ENCODE measurements around the gene ZDHHC7. TPM values are rescaled to one million over a fixed set of nuclear protein-coding genes. Genes with fewer than 3 reads are reported as not detected.
"Not testable (repeated sequence)": the region's sequence is repeated elsewhere in the genome, so short reads cannot be mapped to it uniquely, and the experiment has no call there.

The ZDHHC7 gene
- total RNA-seq, 1 experiment from 2014 or later, result 49.1 TPM

DNA sequence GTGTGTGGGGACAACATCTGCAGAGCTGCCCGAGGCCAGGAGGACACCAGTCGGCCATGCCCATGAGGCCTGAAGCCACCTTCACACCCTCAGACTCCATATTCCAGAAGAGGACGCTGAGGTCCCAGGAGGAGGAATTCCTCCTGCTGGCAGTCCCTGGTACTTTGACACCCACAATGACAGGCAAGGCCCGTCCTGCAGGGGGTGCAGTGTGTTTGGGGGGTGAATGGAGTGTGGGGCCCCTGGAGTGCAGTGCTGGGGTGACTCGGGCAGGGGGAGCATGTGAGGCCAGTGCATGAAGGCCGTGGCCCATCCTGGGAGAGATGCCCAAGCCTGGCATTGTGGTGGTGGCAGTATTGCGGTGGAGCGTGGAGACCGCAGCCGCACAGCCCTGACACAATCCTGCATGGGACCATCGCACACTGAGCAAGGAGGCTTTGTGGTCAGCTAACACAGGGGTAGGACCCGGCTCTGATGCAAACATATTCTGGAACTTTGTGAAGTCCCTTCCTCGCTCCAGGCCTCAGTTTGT is 52.2 kb downstream of the ZDHHC7 start:
- no peak for DNase-seq (ENCODE audit: low read depth, low spot score)
- in situ Hi-C loops (cut with HindIII; ENCODE audit: low pct_unique_long_range_greater_than_20kb, low sequenced_read_pairs), result no loop called here

GRCh38 chr16:84957792-84958191 is 53.5 kb downstream of the ZDHHC7 start:
- peak; percentile 27 for DNase-seq (ENCODE audit: low read depth, low spot score)
- in situ Hi-C loops (cut with HindIII; ENCODE audit: low pct_unique_long_range_greater_than_20kb, low sequenced_read_pairs), result no loop called here

DNA sequence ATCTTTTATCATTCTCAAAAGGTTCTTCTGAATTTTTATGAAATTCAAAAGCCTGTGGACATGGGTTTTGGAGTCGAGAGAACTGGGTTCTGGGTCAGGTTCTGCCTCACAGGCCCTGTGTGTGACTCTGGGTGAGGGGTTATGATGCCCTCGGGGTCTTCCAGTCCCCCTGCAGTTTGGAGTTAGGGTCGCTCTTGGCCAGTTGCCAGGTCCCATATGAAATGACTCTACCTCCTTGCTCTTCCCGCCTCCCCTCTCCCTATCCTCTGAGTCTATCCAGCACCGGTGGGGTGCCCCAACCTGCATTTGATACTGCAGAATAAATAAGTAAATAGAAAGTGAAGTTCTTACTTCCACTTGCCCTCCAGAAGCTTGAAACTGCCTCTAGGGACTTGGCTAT is 54.1 kb downstream of the ZDHHC7 start:
- DNase-seq (ENCODE audit: low read depth, low spot score), result no peak
- in situ Hi-C loops (cut with HindIII; ENCODE audit: low pct_unique_long_range_greater_than_20kb, low sequenced_read_pairs), result no loop called here

- no peak for DNase-seq (ENCODE audit: low read depth, low spot score)
- in situ Hi-C loops (cut with HindIII; ENCODE audit: low pct_unique_long_range_greater_than_20kb, low sequenced_read_pairs), result no loop called here
Observed at GRCh38 chr16:84955427-84955826, 55.9 kb downstream of the ZDHHC7 start.

DNA sequence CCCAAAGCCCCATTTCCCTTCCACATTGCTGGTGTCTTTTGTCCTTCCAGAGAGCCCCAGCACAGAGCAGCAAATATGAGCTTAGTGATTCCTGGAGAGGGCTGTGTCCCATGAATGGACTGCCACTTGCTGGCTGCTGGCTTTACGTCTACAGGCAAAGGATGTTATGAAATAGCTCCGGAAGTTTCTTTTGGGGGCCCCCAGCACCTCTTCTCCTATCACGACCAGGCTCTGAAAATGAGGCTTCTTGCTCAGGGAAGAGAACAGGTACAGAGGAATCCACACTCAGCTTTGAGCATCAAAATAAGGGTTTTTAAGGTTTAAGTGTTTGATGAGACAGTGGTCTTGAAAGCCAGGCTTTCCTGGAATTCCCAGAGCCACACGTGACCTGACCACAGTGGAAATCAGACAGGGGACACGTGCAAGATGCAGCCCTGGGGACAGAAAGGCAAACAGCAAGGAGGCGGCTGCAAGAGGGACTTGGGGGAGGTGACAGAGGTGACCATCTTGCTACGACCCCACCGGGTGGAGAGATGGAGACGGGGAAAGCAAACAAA is 58.1 kb downstream of the ZDHHC7 start:
- no peak for DNase-seq (ENCODE audit: low read depth, low spot score)
- in situ Hi-C loops (cut with HindIII; ENCODE audit: low pct_unique_long_range_greater_than_20kb, low sequenced_read_pairs), result no loop called here

- in situ Hi-C loops (cut with HindIII; ENCODE audit: low pct_unique_long_range_greater_than_20kb, low sequenced_read_pairs), result no loop called here
- peak; percentile 86 for DNase-seq (ENCODE audit: low read depth, low spot score)
Observed at GRCh38 chr16:84952335-84953189, 58.8 kb downstream of the ZDHHC7 start.

GRCh38 chr16:84950906-84951305 is 60.4 kb downstream of the ZDHHC7 start:
- peak; percentile 44 for DNase-seq (ENCODE audit: low read depth, low spot score)

GRCh38 chr16:84949772-84950436 is 61.4 kb downstream of the ZDHHC7 start:
- DNase-seq (ENCODE audit: low read depth, low spot score), result no peak
- in situ Hi-C loops (cut with HindIII; ENCODE audit: low pct_unique_long_range_greater_than_20kb, low sequenced_read_pairs), result no loop called here

More at GRCh38 chr16:84950906-84951305, 60.4 kb downstream of the ZDHHC7 start:
- in situ Hi-C loops (cut with HindIII; ENCODE audit: low pct_unique_long_range_greater_than_20kb, low sequenced_read_pairs), result no loop called here

- in situ Hi-C loops (cut with HindIII; ENCODE audit: low pct_unique_long_range_greater_than_20kb, low sequenced_read_pairs), result no loop called here
- no peak for DNase-seq (ENCODE audit: low read depth, low spot score)
Observed at GRCh38 chr16:84948851-84949610, 62.3 kb downstream of the ZDHHC7 start.

DNA sequence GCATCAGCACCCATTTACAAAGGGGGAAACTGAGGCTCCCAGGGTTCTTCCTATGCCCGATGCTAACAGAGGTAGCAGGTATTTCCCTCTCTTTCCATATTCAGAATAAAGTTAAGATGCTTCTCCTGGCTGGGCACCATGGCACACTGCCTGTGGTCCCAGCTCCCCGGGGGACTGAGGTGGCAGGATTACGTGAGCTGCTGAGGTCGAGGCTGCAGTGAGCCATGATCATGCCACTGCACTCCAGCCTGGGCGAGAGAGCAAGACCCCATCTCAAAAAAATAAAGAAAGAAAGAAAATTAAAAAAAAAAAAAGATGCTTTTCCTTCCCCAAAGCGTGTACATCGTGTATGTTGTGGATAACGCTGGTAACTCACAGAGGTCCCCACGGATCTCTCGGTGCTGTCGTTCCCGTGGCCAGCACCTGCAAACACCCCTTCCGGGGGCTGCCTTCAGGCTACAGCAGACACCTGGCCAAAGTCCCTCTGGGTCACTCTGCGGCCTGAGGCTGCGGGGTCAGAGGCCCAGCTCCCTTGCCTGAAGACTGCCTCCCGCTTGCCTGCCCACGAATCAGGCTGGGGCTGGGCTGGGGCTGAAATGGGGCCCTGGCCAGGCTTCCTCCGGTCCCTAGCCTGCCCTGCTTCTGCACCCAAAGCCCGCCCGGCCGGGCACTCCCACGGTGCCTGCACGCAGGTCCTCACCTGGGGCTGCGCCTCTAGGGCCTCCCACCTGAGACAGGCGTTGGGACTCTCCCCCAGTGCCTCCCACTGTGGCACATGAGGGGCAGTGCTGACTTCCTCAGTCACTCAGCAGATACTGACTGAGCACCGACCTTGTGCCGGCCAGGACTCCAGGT is 63.1 kb downstream of the ZDHHC7 start:
- no peak for DNase-seq (ENCODE audit: low read depth, low spot score)
- in situ Hi-C loops (cut with HindIII; ENCODE audit: low pct_unique_long_range_greater_than_20kb, low sequenced_read_pairs), result no loop called here

DNA sequence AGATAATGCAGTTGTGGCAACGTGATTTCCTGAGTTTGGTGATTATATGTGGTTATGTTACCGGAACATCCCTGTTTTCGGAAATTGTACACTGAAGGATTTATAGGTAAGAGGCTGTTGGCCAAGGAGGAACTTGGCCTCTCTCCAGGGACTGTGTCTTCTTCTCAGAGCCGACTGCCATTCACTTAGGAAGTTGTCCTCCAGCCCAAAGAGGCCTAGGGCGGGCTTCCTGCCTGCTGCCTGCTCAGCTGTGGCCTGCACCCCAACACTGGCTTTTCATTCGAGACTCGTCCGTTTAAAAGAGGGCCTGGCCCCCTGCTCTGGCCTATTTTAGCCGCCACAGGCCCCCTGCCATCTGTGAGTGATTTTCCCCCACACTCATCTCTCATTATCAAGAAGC is 64.3 kb downstream of the ZDHHC7 start:
- in situ Hi-C loops (cut with HindIII; ENCODE audit: low pct_unique_long_range_greater_than_20kb, low sequenced_read_pairs), result no loop called here

GRCh38 chr16:84943620-84944019 is 67.7 kb downstream of the ZDHHC7 start:
- DNase-seq (ENCODE audit: low read depth, low spot score), result no peak
- in situ Hi-C loops (cut with HindIII; ENCODE audit: low pct_unique_long_range_greater_than_20kb, low sequenced_read_pairs), result no loop called here

More for the DNA sequence above, 64.3 kb downstream of the ZDHHC7 start:
- no peak for DNase-seq (ENCODE audit: low read depth, low spot score)

DNA sequence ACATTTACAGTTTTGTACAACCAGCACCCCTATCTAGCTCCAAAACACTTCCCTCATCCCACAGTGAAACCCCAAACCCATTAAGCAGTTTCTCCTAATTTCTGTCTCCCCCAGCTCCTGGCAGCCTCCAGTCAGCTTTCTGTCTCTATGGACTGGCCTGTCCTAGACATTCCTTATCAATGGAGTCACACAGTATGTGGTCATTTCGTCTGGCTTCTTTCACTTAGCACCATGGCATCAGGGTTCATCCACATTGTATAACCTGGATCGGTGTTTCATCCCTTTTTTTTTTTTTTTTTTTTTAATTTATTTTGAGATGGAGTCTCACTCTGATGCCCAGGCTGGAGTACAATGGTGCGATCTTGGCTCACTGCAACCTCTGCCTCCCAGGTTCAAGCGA is 68.5 kb downstream of the ZDHHC7 start:
- DNase-seq (ENCODE audit: low read depth, low spot score), result no peak
- in situ Hi-C loops (cut with HindIII; ENCODE audit: low pct_unique_long_range_greater_than_20kb, low sequenced_read_pairs), result no loop called here

DNA sequence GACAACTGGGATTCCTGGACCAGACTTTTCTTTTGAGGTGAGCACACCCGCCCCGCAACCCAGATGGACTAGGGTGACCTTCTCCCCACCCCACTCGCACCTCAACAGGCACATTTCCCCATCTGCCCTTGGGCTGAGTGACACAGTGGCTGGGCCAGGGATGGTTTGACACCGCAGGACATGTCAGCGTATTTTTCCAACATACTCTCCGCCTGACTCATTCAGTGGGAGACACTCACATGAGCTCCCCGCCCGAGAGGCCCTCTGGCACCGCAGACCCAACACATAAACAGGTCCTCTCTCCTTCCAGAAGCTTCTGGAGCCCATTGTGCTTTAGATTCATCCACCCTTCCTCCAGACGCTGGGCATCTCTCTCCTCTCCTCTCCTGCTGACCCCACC is 69.4 kb downstream of the ZDHHC7 start:
- no peak for DNase-seq (ENCODE audit: low read depth, low spot score)
- in situ Hi-C loops (cut with HindIII; ENCODE audit: low pct_unique_long_range_greater_than_20kb, low sequenced_read_pairs), result no loop called here

DNA sequence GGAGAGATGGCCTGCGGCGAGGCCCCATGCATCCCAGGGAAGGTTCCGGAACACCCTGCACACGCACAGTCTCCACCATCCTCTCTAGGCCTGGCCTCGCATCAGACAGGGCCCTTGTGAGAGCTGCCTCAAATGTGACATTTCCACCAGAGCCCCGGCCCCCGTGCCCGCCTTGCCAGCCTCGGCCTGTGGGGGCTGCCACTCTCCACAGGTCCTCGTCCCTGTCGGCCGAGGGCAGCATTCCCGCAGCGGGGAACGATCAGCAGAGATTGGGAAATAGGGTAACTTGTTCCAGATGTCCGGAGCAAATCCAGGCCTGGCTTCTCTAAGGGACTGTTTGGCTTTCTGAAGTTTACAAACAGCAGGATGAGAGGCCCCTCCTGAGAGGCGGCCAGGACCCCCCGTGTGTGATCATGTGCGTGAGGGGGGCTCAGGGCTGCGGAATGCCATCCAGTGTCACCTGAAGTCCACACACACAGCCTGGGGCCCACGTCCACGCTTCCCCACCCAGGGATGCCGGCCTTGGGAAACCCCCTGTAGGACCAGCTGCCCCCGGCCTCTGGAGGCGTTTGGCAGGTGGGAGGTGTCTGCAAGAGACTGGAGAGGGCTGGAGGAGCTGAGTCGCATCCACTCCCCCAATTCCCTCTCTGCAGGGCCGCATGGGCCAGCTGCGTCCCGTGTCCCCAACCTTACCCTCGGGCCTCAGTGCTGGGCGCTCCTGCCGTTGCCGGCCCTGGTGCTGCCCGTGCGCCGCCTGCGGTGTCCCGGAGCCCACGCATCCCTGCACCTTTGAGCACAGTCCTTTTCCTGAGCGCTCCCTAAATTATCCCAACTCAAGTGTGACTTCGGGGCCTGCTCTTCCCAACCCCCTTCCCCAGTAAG is 70.4 kb downstream of the ZDHHC7 start:
- in situ Hi-C loops (cut with HindIII; ENCODE audit: low pct_unique_long_range_greater_than_20kb, low sequenced_read_pairs), result no loop called here
- DNase-seq (ENCODE audit: low read depth, low spot score), result no peak

DNA sequence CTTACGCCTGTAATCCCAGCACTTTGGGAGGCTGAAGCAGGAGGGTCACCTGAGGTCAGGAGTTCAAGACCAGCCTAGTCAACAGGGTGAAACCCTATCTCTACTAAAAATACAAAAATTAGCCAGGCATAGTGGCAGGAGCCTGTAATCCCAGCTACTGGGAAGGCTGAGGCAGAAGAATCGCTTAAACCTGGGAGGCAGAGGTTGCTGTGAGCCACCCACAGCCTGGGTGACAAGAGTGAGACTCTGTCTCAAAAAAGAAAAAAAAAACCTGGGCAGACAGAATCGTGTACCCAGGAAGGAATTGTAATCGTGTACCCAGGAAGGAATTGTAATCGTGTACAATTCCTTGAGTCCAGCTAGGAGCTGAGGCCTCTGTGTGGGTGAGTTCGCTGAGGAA is 72.7 kb downstream of the ZDHHC7 start:
- in situ Hi-C loops (cut with HindIII; ENCODE audit: low pct_unique_long_range_greater_than_20kb, low sequenced_read_pairs); DNase-seq (ENCODE audit: low read depth, low spot score): not testable (repeated sequence)

Measured in SK-MEL-5 (cell line).